H9 (cell line): ENCODE data around the gene TESK2. TPM values are rescaled to one million over a fixed set of nuclear protein-coding genes. Genes with fewer than 3 reads are reported as not detected.
"Not testable (repeated sequence)": the region's sequence is repeated elsewhere in the genome, so short reads cannot be mapped to it uniquely, and the experiment has no call there.

Source experiments
- DNase-seq: peaks from one replicate; pipeline ENCODE4 v3.0.0-alpha.2; 2017
- H2AFZ ChIP-seq: one replicate; pipeline ENCODE4 v1.6.1; 2013; ENCODE audit warnings: mild to moderate bottlenecking, low read length, control low read depth, moderate library complexity
- H2AK5ac ChIP-seq: 2 replicates; pipeline ENCODE4 v1.6.1; 2013; ENCODE audit warnings: low read length, control low read depth, mixed read lengths; ENCODE audit not compliant: insufficient read length
- H2BK120ac ChIP-seq: one replicate; pipeline ENCODE4 v1.6.1; 2013; ENCODE audit warnings: low read depth, mild to moderate bottlenecking, low read length, control low read depth, inconsistent platforms; ENCODE audit not compliant: poor library complexity, severe bottlenecking
- H2BK12ac ChIP-seq: 2 replicates; pipeline ENCODE4 v1.6.1; 2013; ENCODE audit warnings: low read length, control low read depth, mixed read lengths, low read depth; ENCODE audit not compliant: insufficient read length
- H2BK15ac ChIP-seq: 2 replicates; pipeline ENCODE4 v1.6.1; 2013; ENCODE audit warnings: low read depth, low read length, control low read depth
- H2BK20ac ChIP-seq: one replicate; pipeline ENCODE4 v1.6.1; 2013; ENCODE audit warnings: low read depth, mild to moderate bottlenecking, low read length, control low read depth, inconsistent platforms; ENCODE audit not compliant: poor library complexity, severe bottlenecking
- H2BK5ac ChIP-seq: 2 replicates; pipeline ENCODE4 v1.6.1; 2013; ENCODE audit warnings: low read length, control low read depth, mixed read lengths; ENCODE audit not compliant: insufficient read length
- H3K14ac ChIP-seq: 2 replicates; pipeline ENCODE4 v1.6.1; 2013; ENCODE audit warnings: low read length, control low read depth; ENCODE audit not compliant: insufficient read depth
- H3K18ac ChIP-seq: 2 replicates; pipeline ENCODE4 v1.6.1; 2013; ENCODE audit warnings: low read depth, mild to moderate bottlenecking, mixed read lengths, low read length, control low read depth; ENCODE audit not compliant: insufficient read length
- H3K23ac ChIP-seq: 2 replicates; pipeline ENCODE4 v1.6.1; 2013; ENCODE audit warnings: low read length, control low read depth, mixed read lengths, low read depth; ENCODE audit not compliant: insufficient read length
- H3K23me2 ChIP-seq: 2 replicates; pipeline ENCODE4 v1.6.1; 2013; ENCODE audit warnings: low read depth, mild to moderate bottlenecking, mixed read lengths, low read length, control low read depth; ENCODE audit not compliant: insufficient read length, poor library complexity, severe bottlenecking
- H3K27ac ChIP-seq: 2 replicates; pipeline ENCODE4 v1.5.1; 2013; ENCODE audit warnings: low read length, control low read depth, mixed read lengths, low read depth; ENCODE audit not compliant: insufficient read length
- H3K27me3 ChIP-seq: 2 replicates; pipeline ENCODE4 v1.6.1; 2013; ENCODE audit warnings: low read length, control low read depth, inconsistent platforms; ENCODE audit not compliant: insufficient read depth
- H3K4ac ChIP-seq: 2 replicates; pipeline ENCODE4 v1.6.1; 2013; ENCODE audit warnings: low read depth, mild to moderate bottlenecking, control low read depth, inconsistent platforms, low read length, moderate library complexity
- H3K4me1 ChIP-seq: 2 replicates; pipeline ENCODE4 v1.6.1; 2013; ENCODE audit warnings: low read length, control low read depth, inconsistent platforms; ENCODE audit not compliant: insufficient read depth
- H3K4me2 ChIP-seq: 2 replicates; pipeline ENCODE4 v1.6.1; 2013; ENCODE audit warnings: low read length, control low read depth, mixed read lengths; ENCODE audit not compliant: insufficient read length, insufficient read depth
- H3K56ac ChIP-seq: 2 replicates; pipeline ENCODE4 v1.6.1; 2013; ENCODE audit warnings: low read depth, mild to moderate bottlenecking, mixed read lengths, low read length, control low read depth; ENCODE audit not compliant: insufficient read length
- H3K79me1 ChIP-seq: 2 replicates; pipeline ENCODE4 v1.6.1; 2013; ENCODE audit warnings: low read depth, mild to moderate bottlenecking, moderate library complexity, low read length, control low read depth, inconsistent platforms; ENCODE audit not compliant: insufficient read depth, poor library complexity, severe bottlenecking
- H3K79me2 ChIP-seq: 2 replicates; pipeline ENCODE4 v1.6.1; 2013; ENCODE audit warnings: low read length, control low read depth, inconsistent platforms; ENCODE audit not compliant: insufficient read depth
- H3K9ac ChIP-seq: 2 replicates; pipeline ENCODE4 v1.6.1; 2013; ENCODE audit warnings: low read length, control low read depth, mixed read lengths; ENCODE audit not compliant: insufficient read length; ENCODE audit errors: extremely low read depth
- H3K9me3 ChIP-seq: one replicate; pipeline ENCODE4 v1.6.1; 2013; ENCODE audit warnings: low read depth, low read length, inconsistent platforms; ENCODE audit not compliant: control insufficient read depth
- H3T11ph ChIP-seq: one replicate; pipeline ENCODE4 v1.6.1; 2013; ENCODE audit warnings: mild to moderate bottlenecking, low read length, control low read depth, inconsistent platforms
- H4K20me1 ChIP-seq: one replicate; pipeline ENCODE4 v1.6.1; 2013; ENCODE audit not compliant: control insufficient read depth, insufficient read length, insufficient read depth
- H4K5ac ChIP-seq: 2 replicates; pipeline ENCODE4 v1.6.1; 2013; ENCODE audit warnings: low read depth, mild to moderate bottlenecking, mixed read lengths, low read length, control low read depth; ENCODE audit not compliant: insufficient read length
- H4K8ac ChIP-seq: replicated peaks from 2 replicates; pipeline ENCODE4 v1.6.1; 2013; ENCODE audit warnings: low read length, control low read depth, mixed read lengths, low read depth; ENCODE audit not compliant: insufficient read length
- H4K91ac ChIP-seq: 2 replicates; pipeline ENCODE4 v1.6.1; 2013; ENCODE audit warnings: low read depth, mild to moderate bottlenecking, moderate library complexity, mixed read lengths, low read length, control low read depth; ENCODE audit not compliant: insufficient read length
- H3K27ac Mint-ChIP-seq, 3 experiments: 2 replicates in 2 of 3; 3 replicates in 1 of 3; pipeline ENCODE4 v1.8.0; 2020 to 2021; ENCODE audit warnings: mixed read lengths in 3 of 3, mild to moderate bottlenecking in 1 of 3, moderate library complexity in 1 of 3
- H3K27me3 Mint-ChIP-seq: 2 replicates; pipeline ENCODE4 v1.8.0; 2021; ENCODE audit warnings: low read depth, mild to moderate bottlenecking, moderate library complexity, mixed read lengths
- H3K36me3 Mint-ChIP-seq, 3 experiments: 2 replicates in 2 of 3; 3 replicates in 1 of 3; pipeline ENCODE4 v1.8.0; 2020 to 2021; ENCODE audit warnings: low read depth in 3 of 3, mixed read lengths in 3 of 3; ENCODE audit not compliant: insufficient read depth in 1 of 3
- H3K4me1 Mint-ChIP-seq, 2 experiments: 2 replicates each; pipeline ENCODE4 v1.8.0; 2020; ENCODE audit warnings: mixed read lengths in 2 of 2
- H3K4me3 Mint-ChIP-seq, 2 experiments: 2 replicates in 1 of 2; 3 replicates in 1 of 2; pipeline ENCODE4 v1.8.0; 2020 to 2021; ENCODE audit warnings: mild to moderate bottlenecking in 2 of 2, mixed read lengths in 2 of 2, moderate library complexity in 1 of 2
- H3K9me3 Mint-ChIP-seq, 2 experiments: 2 replicates in 1 of 2; 3 replicates in 1 of 2; pipeline ENCODE4 v1.8.0; 2020; ENCODE audit warnings: mild to moderate bottlenecking in 2 of 2, mixed read lengths in 2 of 2, moderate library complexity in 1 of 2
- CTCF ChIP-seq: fragments of 200-600 bp; sonication (generic); conservative IDR thresholded peaks from 3 replicates; pipeline ENCODE4 v1.8.0; 2021; ENCODE audit warnings: antibody characterized with exemption, mild to moderate bottlenecking
- WGBS: extraction: QIAGEN DNeasy Blood & Tissue Kit; methylation state at CpG from one replicate; pipeline ENCODE4 v1.1.7; 2013; ENCODE audit warnings: missing lambda C conversion rate, low lambda C conversion rate, mixed read lengths; ENCODE audit not compliant: insufficient read length; ENCODE audit errors: extremely low coverage; 5-methylcytosine and 5-hydroxymethylcytosine counted together
- total RNA-seq: library from RNA; stranded (reverse); gene quantifications from 2 replicates; pipeline ENCODE4 v1.2.1, GENCODE V29; 2021

The TESK2 gene
- total RNA-seq, 1 experiment from 2014 or later = 7.2 TPM

- no peak overlapping the region for H2AFZ ChIP-seq
- Mint-ChIP-seq H3K4me1 (peaks cover 35 to 45% of the 10 kb centered on the region in 2 experiments), H3K27ac (no peak overlapping the region), H3K27me3 (no peaks in the 10 kb centered on the region; the same call in 1 of the 2 replicates), H3K36me3 (no peaks in the 10 kb centered on the region), H3K4me3 (no peak overlapping the region; a peak in 1 of 5 replicates), H3K9me3 (no peaks in the 10 kb centered on the region)
- H4K8ac ChIP-seq = no peak overlapping the region
- no peak overlapping the region for H2AK5ac ChIP-seq
- no peak overlapping the region for H2BK12ac ChIP-seq
- H3K18ac ChIP-seq = no peak overlapping the region
- H3K4me2 ChIP-seq = no peak overlapping the region
- H3K79me2 ChIP-seq = peaks cover 4% of the 10 kb centered on the region; the same call in 1 of the 2 replicates
- H3K4me1 ChIP-seq = no peaks in the 10 kb centered on the region
- H3K9ac ChIP-seq = no peak overlapping the region
- H3T11ph ChIP-seq = no peak overlapping the region
- DNase-seq = no peak
- H4K5ac ChIP-seq = no peak overlapping the region
- no peak overlapping the region for H3K4ac ChIP-seq
- no peak overlapping the region for H2BK20ac ChIP-seq
- H3K79me1 ChIP-seq = no peaks in the 10 kb centered on the region
- H3K27ac ChIP-seq = no peak overlapping the region
- TF ChIP-seq CTCF = no peak
- H2BK120ac ChIP-seq = no peak overlapping the region
- no peak overlapping the region for H2BK15ac ChIP-seq
- no peaks in the 10 kb centered on the region for H3K9me3 ChIP-seq
- peaks cover 5% of the 10 kb centered on the region for H3K23me2 ChIP-seq
- no CpG with 5 or more reads among the region's 1 CpG for WGBS
- no peak overlapping the region for H3K23ac ChIP-seq
- H3K27me3 ChIP-seq = no peaks in the 10 kb centered on the region
- no peak overlapping the region for H2BK5ac ChIP-seq
- H4K91ac ChIP-seq = no peak overlapping the region
- no peaks in the 10 kb centered on the region for H4K20me1 ChIP-seq
- no peak overlapping the region for H3K56ac ChIP-seq
- no peak overlapping the region for H3K14ac ChIP-seq
Measured at GRCh38 chr1:45526135-45526644, 35.2 kb upstream of the TESK2 start.

DNA sequence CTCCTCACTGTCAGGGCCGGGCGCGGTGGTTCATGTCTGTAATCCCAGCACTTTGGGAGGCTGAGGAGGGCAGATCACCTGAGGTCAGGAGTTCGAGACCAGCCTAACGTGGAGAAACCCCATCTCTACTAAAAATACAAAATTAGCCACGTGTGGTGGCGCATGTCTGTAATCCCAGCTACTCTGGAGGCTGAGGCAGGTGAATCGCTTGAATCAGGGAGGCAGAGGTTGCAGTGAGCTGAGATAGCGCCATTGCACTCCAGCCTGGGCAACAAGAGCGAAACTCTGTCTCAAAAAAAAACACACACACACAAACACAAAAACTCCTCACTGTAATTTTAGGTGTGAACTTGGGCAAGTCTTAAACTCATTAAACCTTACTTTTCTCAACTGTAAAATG is 33.0 kb upstream of the TESK2 start:
- not testable (repeated sequence) for H2AK5ac ChIP-seq, H3K27me3 ChIP-seq, H2BK5ac ChIP-seq, H2BK12ac ChIP-seq, H2AFZ ChIP-seq, H3K4me1 ChIP-seq, H3K9me3 Mint-ChIP-seq, H3K4me2 ChIP-seq, H3K4ac ChIP-seq, H3T11ph ChIP-seq, DNase-seq, H3K56ac ChIP-seq, H2BK20ac ChIP-seq, H4K20me1 ChIP-seq, H3K9ac ChIP-seq, H3K27ac ChIP-seq, H4K91ac ChIP-seq, H3K18ac ChIP-seq, H4K5ac ChIP-seq, H3K27me3 Mint-ChIP-seq, H3K23me2 ChIP-seq, H3K36me3 Mint-ChIP-seq, H3K79me1 ChIP-seq, H2BK120ac ChIP-seq, H4K8ac ChIP-seq, H3K27ac Mint-ChIP-seq, H3K4me3 Mint-ChIP-seq, H3K23ac ChIP-seq, H2BK15ac ChIP-seq, H3K9me3 ChIP-seq, H3K14ac ChIP-seq
- H3K79me2 ChIP-seq = peaks cover 23% of the 10 kb centered on the region; the same call in 1 of the 2 replicates
- H3K4me1 Mint-ChIP-seq = peaks cover 41 to 54% of the 10 kb centered on the region in 2 experiments
- no CpG with 5 or more reads among the region's 10 CpGs for WGBS
